HEK293 (cell line): ENCODE measurements around the gene ITGAL.

Source experiments
- CTCF ChIA-PET: fragments of 350-600 bp; formaldehyde crosslinking; extraction: SDS; loops from one replicate; lab custom pipeline; 2021; ENCODE audit warnings: antibody characterized with exemption; lab: Yijun Ruan, JAX
- POLR2A ChIA-PET: fragments of 300-600 bp; formaldehyde crosslinking; extraction: SDS; loops from one replicate; lab custom pipeline; 2020; ENCODE audit warnings: antibody characterized with exemption, inconsistent platforms; lab: Yijun Ruan, JAX
- H3K27ac ChIP-seq: fragments of 200-500 bp; sonication (Bioruptor generic); 2 replicates; pipeline ENCODE4 v1.5.1; 2014; ENCODE audit warnings: low read depth, low read length, control low read depth, inconsistent platforms; ENCODE audit errors: extremely low read depth
- H3K36me3 ChIP-seq, 2 experiments: fragments of 200-500 bp in 1 of 2; sonication (Bioruptor generic) in 1 of 2; 1 replicate in 1 of 2; 2 replicates in 1 of 2; pipeline ENCODE4 v1.5.1; 2014 to 2017; ENCODE audit warnings: inconsistent platforms in 2 of 2, low read length in 2 of 2; ENCODE audit not compliant: control insufficient read depth in 2 of 2, insufficient read depth in 1 of 2
- H3K4me1 ChIP-seq: fragments of 200-500 bp; sonication (Bioruptor generic); 2 replicates; pipeline ENCODE4 v1.5.1; 2014; ENCODE audit warnings: mild to moderate bottlenecking, low read length, inconsistent platforms; ENCODE audit not compliant: control insufficient read depth, insufficient read depth
- H3K4me3 ChIP-seq: 2 replicates; pipeline ENCODE4 v1.5.1; 2011; ENCODE audit warnings: low read depth, mild to moderate bottlenecking, control low read depth, low read length, moderate library complexity
- H3K9me3 ChIP-seq: fragments of 200-500 bp; sonication (Bioruptor generic); 2 replicates; pipeline ENCODE4 v1.5.1; 2014; ENCODE audit warnings: low read depth, low read length, inconsistent platforms; ENCODE audit not compliant: control insufficient read depth, insufficient read depth
- HOXA7 ChIP-seq: sonication (generic); formaldehyde crosslinking; IDR thresholded peaks from 2 replicates; pipeline ENCODE4 v1.8.1; 2022; ENCODE audit warnings: missing genetic modification reagents, borderline replicate concordance
- KLF9 ChIP-seq: fragments of 450-650 bp; formaldehyde crosslinking; IDR thresholded peaks from 2 replicates; pipeline ENCODE4 v1.5.1; 2016; ENCODE audit warnings: missing biosample characterization, missing genetic modification characterization, low read depth
- OVOL3 ChIP-seq: fragments of 450-650 bp; formaldehyde crosslinking; IDR thresholded peaks from 2 replicates; pipeline ENCODE4 v1.5.1; 2016; ENCODE audit warnings: missing biosample characterization, missing genetic modification characterization
- TCF7L2 ChIP-seq: IDR thresholded peaks from 2 replicates; pipeline ENCODE4 v1.6.1; 2011; ENCODE audit warnings: low read depth, mild to moderate bottlenecking, inconsistent platforms, low read length, moderate library complexity, borderline replicate concordance
- TRIM28 ChIP-seq: IDR thresholded peaks from 2 replicates; pipeline ENCODE4 v1.6.1; 2011; ENCODE audit warnings: low read length, control low read depth, borderline replicate concordance
- ZBTB21 ChIP-seq: fragments of 450-650 bp; formaldehyde crosslinking; IDR thresholded peaks from 2 replicates; pipeline ENCODE4 v1.5.1; 2017; ENCODE audit warnings: missing biosample characterization, missing genetic modification characterization
- ZNF174 ChIP-seq: fragments of 450-650 bp; formaldehyde crosslinking; IDR thresholded peaks from 2 replicates; pipeline ENCODE4 v1.5.0; 2017; ENCODE audit warnings: missing biosample characterization, mild to moderate bottlenecking, missing genetic modification characterization
- ZNF24 ChIP-seq: fragments of 450-650 bp; formaldehyde crosslinking; IDR thresholded peaks from 2 replicates; pipeline ENCODE4 v1.5.1; 2016; ENCODE audit warnings: missing biosample characterization, missing genetic modification characterization
- ZNF302 ChIP-seq: fragments of 450-650 bp; formaldehyde crosslinking; IDR thresholded peaks from 2 replicates; pipeline ENCODE4 v1.5.1; 2016; ENCODE audit warnings: missing biosample characterization, missing genetic modification characterization, low read depth
- ZNF416 ChIP-seq: fragments of 450-650 bp; formaldehyde crosslinking; IDR thresholded peaks from 2 replicates; pipeline ENCODE4 v1.5.1; 2016; ENCODE audit warnings: missing biosample characterization, missing genetic modification characterization
- ZNF426 ChIP-seq: fragments of 450-650 bp; formaldehyde crosslinking; IDR thresholded peaks from 2 replicates; pipeline ENCODE4 v1.5.1; 2017; ENCODE audit warnings: missing biosample characterization, missing genetic modification characterization, mild to moderate bottlenecking, inconsistent platforms, moderate library complexity
- ZNF558 ChIP-seq: fragments of 450-650 bp; formaldehyde crosslinking; IDR thresholded peaks from 2 replicates; pipeline ENCODE4 v1.5.1; 2016; ENCODE audit warnings: missing biosample characterization, missing genetic modification characterization
- ZNF600 ChIP-seq: fragments of 450-650 bp; formaldehyde crosslinking; IDR thresholded peaks from 2 replicates; pipeline ENCODE4 v1.5.1; 2016; ENCODE audit warnings: missing biosample characterization, missing genetic modification characterization
- ZNF621 ChIP-seq: fragments of 450-650 bp; formaldehyde crosslinking; IDR thresholded peaks from 2 replicates; pipeline ENCODE4 v1.5.1; 2017; ENCODE audit warnings: missing biosample characterization, missing genetic modification characterization
- ZNF768 ChIP-seq: fragments of 450-650 bp; formaldehyde crosslinking; IDR thresholded peaks from 2 replicates; pipeline ENCODE4 v1.5.1; 2018; ENCODE audit warnings: missing biosample characterization, mild to moderate bottlenecking, missing genetic modification characterization
- ZNF776 ChIP-seq: fragments of 450-650 bp; formaldehyde crosslinking; IDR thresholded peaks from 2 replicates; pipeline ENCODE4 v1.5.0; 2017; ENCODE audit warnings: missing biosample characterization, missing genetic modification characterization, borderline replicate concordance
- TF ChIP-seq, protein P1 (sequence below): fragments of 450-650 bp; formaldehyde crosslinking; IDR thresholded peaks from 2 replicates; pipeline ENCODE4 v1.5.1; 2017; ENCODE audit warnings: missing biosample characterization, missing genetic modification characterization
- TF ChIP-seq, protein P2 (sequence below): fragments of 450-650 bp; formaldehyde crosslinking; IDR thresholded peaks from 2 replicates; pipeline ENCODE4 v1.5.1; 2016; ENCODE audit warnings: missing biosample characterization, missing genetic modification characterization
- TF ChIP-seq, protein P3 (sequence below): fragments of 450-650 bp; formaldehyde crosslinking; IDR thresholded peaks from 2 replicates; pipeline ENCODE4 v1.5.1; 2016; ENCODE audit warnings: missing biosample characterization, missing genetic modification characterization
- TF ChIP-seq, protein P4 (sequence below): fragments of 450-650 bp; formaldehyde crosslinking; conservative IDR thresholded peaks from 2 replicates; pipeline ENCODE4 v1.5.1; 2016; ENCODE audit warnings: low read depth, missing biosample characterization, missing genetic modification characterization

ITGAL gene

DNA sequence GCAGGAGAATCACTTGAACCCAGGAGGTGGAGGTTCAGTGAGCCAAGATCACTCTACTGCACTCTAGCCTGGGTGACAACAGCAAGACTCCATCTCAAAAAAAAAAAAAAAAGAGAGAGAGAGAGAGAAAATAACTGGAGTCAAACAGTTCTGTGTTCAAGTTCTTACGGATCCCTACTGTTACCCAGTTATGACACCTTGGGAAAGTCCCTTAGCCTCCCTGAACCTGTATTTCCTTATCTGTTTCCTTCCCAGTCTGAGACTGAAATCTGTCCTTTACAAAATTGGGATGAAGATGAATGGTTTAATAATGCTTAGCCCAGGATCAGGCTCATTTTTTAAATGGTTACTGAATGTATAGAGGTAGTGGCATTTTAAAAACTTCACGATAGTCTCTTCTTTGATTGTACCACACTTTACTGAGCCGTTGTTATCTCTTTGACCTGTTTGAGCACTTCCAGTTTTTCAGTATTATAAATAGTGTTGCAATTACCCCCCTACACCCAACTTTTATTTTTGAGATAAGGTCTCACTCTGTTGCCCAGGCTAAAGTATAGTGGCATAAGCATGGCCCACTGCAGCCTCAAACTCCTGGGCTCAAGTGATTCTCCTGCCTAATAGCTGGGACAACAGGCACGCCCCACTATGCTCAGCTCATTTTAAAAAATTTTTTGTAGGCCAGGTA lies 36.7 kb downstream of the ITGAL start:
- Histone ChIP-seq H3K27ac (no peak overlapping the region), H3K9me3 (no peaks in the 10 kb centered on the region), H3K36me3 (no peaks in the 10 kb centered on the region), H3K4me1 (no peaks in the 10 kb centered on the region), H3K4me3 (no peak overlapping the region)
- ChIA-PET POLR2A (interaction anchor here (0.6 to 0.9 kb wide), 3 partner anchors 10 to 120 kb away, joined by 3 to 4 read pairs (median 3); no protein-coding TSS in a partner anchor), CTCF (interaction anchor here (0.6 to 1.0 kb wide), 3 partner anchors 26 to 62 kb away, joined by 3 to 4 read pairs (median 4); partner anchors contain the start of gene ZNF747)
- TF ChIP-seq, protein P1, sequence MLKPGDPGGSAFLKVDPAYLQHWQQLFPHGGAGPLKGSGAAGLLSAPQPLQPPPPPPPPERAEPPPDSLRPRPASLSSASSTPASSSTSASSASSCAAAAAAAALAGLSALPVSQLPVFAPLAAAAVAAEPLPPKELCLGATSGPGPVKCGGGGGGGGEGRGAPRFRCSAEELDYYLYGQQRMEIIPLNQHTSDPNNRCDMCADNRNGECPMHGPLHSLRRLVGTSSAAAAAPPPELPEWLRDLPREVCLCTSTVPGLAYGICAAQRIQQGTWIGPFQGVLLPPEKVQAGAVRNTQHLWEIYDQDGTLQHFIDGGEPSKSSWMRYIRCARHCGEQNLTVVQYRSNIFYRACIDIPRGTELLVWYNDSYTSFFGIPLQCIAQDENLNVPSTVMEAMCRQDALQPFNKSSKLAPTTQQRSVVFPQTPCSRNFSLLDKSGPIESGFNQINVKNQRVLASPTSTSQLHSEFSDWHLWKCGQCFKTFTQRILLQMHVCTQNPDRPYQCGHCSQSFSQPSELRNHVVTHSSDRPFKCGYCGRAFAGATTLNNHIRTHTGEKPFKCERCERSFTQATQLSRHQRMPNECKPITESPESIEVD (tag by site-specific recombination): no peak
- TF ChIP-seq TRIM28: no peak
- TF ChIP-seq, protein P2, sequence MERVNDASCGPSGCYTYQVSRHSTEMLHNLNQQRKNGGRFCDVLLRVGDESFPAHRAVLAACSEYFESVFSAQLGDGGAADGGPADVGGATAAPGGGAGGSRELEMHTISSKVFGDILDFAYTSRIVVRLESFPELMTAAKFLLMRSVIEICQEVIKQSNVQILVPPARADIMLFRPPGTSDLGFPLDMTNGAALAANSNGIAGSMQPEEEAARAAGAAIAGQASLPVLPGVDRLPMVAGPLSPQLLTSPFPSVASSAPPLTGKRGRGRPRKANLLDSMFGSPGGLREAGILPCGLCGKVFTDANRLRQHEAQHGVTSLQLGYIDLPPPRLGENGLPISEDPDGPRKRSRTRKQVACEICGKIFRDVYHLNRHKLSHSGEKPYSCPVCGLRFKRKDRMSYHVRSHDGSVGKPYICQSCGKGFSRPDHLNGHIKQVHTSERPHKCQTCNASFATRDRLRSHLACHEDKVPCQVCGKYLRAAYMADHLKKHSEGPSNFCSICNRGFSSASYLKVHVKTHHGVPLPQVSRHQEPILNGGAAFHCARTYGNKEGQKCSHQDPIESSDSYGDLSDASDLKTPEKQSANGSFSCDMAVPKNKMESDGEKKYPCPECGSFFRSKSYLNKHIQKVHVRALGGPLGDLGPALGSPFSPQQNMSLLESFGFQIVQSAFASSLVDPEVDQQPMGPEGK (tag by site-specific recombination): no peak

DNA sequence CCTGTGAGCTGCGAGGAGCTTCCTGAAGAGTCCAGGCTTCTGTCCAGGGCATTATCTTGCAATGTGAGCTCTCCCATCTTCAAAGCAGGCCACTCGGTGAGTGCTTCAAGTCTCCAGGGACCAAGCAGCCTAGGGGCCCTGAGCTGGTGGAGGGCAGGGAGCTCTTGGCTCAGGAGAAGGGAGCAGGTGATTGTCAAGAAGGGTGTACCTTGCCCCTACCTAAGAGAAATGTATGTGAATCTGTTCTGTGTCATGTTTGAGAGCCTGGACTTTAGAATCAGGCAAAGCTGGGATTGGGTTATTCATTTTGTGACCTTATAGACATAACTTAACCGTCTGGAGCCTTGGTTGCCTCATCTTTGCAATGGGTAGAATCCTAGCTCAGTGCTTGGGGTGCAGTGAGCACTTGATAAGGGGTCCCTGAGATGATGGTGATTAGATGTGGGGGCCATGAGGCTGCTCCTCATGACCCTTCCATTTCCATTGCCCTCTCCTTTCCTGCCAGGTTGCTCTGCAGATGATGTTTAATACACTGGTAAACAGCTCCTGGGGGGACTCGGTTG lies 37.9 kb downstream of the ITGAL start:
- no peak for TF ChIP-seq ZNF426 (tag by site-specific recombination)
- no peak for TF ChIP-seq ZNF416 (tag by site-specific recombination)
- TF ChIP-seq ZNF24 (tag by site-specific recombination): no peak
- TF ChIP-seq ZBTB21: no peak
- no peak for TF ChIP-seq ZNF302
- TF ChIP-seq HOXA7 (CRISPR knock-in tag): no peak
- no peak for TF ChIP-seq ZNF174
- TF ChIP-seq ZNF558 (tag by site-specific recombination): no peak
- no peak for TF ChIP-seq ZNF600 (tag by site-specific recombination)
- TF ChIP-seq ZNF768: no peak
- TF ChIP-seq ZNF776: no peak
- TF ChIP-seq TCF7L2: no peak
- TF ChIP-seq, protein P3, sequence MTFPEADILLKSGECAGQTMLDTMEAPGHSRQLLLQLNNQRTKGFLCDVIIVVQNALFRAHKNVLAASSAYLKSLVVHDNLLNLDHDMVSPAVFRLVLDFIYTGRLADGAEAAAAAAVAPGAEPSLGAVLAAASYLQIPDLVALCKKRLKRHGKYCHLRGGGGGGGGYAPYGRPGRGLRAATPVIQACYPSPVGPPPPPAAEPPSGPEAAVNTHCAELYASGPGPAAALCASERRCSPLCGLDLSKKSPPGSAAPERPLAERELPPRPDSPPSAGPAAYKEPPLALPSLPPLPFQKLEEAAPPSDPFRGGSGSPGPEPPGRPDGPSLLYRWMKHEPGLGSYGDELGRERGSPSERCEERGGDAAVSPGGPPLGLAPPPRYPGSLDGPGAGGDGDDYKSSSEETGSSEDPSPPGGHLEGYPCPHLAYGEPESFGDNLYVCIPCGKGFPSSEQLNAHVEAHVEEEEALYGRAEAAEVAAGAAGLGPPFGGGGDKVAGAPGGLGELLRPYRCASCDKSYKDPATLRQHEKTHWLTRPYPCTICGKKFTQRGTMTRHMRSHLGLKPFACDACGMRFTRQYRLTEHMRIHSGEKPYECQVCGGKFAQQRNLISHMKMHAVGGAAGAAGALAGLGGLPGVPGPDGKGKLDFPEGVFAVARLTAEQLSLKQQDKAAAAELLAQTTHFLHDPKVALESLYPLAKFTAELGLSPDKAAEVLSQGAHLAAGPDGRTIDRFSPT (tag by site-specific recombination): no peak
- TF ChIP-seq, protein P4, sequence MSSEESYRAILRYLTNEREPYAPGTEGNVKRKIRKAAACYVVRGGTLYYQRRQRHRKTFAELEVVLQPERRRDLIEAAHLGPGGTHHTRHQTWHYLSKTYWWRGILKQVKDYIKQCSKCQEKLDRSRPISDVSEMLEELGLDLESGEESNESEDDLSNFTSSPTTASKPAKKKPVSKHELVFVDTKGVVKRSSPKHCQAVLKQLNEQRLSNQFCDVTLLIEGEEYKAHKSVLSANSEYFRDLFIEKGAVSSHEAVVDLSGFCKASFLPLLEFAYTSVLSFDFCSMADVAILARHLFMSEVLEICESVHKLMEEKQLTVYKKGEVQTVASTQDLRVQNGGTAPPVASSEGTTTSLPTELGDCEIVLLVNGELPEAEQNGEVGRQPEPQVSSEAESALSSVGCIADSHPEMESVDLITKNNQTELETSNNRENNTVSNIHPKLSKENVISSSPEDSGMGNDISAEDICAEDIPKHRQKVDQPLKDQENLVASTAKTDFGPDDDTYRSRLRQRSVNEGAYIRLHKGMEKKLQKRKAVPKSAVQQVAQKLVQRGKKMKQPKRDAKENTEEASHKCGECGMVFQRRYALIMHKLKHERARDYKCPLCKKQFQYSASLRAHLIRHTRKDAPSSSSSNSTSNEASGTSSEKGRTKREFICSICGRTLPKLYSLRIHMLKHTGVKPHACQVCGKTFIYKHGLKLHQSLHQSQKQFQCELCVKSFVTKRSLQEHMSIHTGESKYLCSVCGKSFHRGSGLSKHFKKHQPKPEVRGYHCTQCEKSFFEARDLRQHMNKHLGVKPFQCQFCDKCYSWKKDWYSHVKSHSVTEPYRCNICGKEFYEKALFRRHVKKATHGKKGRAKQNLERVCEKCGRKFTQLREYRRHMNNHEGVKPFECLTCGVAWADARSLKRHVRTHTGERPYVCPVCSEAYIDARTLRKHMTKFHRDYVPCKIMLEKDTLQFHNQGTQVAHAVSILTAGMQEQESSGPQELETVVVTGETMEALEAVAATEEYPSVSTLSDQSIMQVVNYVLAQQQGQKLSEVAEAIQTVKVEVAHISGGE: no peak
- TF ChIP-seq OVOL3 (tag by site-specific recombination): no peak
- TF ChIP-seq KLF9 (tag by site-specific recombination): no peak
- no peak for TF ChIP-seq ZNF621
- CTCF ChIA-PET: interaction anchor here (1.8 kb wide), 1 partner anchor 80 kb away, joined by 7 read pairs; no protein-coding TSS in a partner anchor
- POLR2A ChIA-PET: no interaction called here
- Histone ChIP-seq H3K4me1 (no peaks in the 10 kb centered on the region), H3K36me3 (no peaks in the 10 kb centered on the region), H3K27ac (no peak overlapping the region), H3K9me3 (no peaks in the 10 kb centered on the region), H3K4me3 (no peak overlapping the region)
